Right ventricle myocardium inferior (tissue), 1 donor: Measurements from ENCODE around the gene ANKRD40. TPM values are rescaled to one million over a fixed set of nuclear protein-coding genes. Genes with fewer than 3 reads are reported as not detected.
"Not testable (repeated sequence)": the region's sequence is repeated elsewhere in the genome, so short reads cannot be mapped to it uniquely, and the experiment has no call there.

Source experiments
- ATAC-seq: fragments of 200-7000 bp; cut with Tn5 transposase; one replicate; pipeline ENCODE4 v1.9.1; 2020; ENCODE audit warnings: mild to moderate bottlenecking, moderate library complexity
- DNase-seq: peaks from one replicate; pipeline ENCODE4 v3.0.0; 2021; ENCODE audit errors: missing footprints
- intact Hi-C: fragments of 100-400 bp; cut with DNase I; formaldehyde crosslinking; loops from one replicate; pipeline ENCODE4 v1.11.0; 2022
- total RNA-seq: library from RNA; stranded (reverse); fragmentation: NEBNext Ultra II Directional; extraction: Animal tissue kit (Norgen Biotek cat#: 25700); gene quantifications from one replicate; pipeline ENCODE4 v1.2.1, GENCODE V29; 2021
- donor health status: DM: no; HTN: yes; CAD: no; lungs with severe emphysema.

The ANKRD40 gene
- total RNA-seq, 1 donor from 2014 or later: 60.9 TPM

GRCh38 chr17:50719144-50719923 lies 11.6 kb upstream of the ANKRD40 start, which contains the start of gene LUC7L3:
Gene LUC7L3, plus strand, starts transcription at chr17:50719603. Its CDS starts 130 bp downstream, at chr17:50719733.
- intact Hi-C loops: loop anchor here (10.0 kb wide), 1 partner anchor 435 kb away; the partner anchor contains the start of gene NME1
- ATAC-seq (peak; percentile 98), DNase-seq (peak; percentile 98)

GRCh38 chr17:50715471-50715870 lies 7.8 kb upstream of the ANKRD40 start:
- intact Hi-C loops: loop anchor here (10.0 kb wide), 1 partner anchor 439 kb away; the partner anchor contains the start of gene NME1
- ATAC-seq: no peak

GRCh38 chr17:50712641-50713040 lies 4.9 kb upstream of the ANKRD40 start:
- intact Hi-C loops: loop anchor here (10.0 kb wide), 1 partner anchor 442 kb away; the partner anchor contains the start of gene NME1
- no peak for ATAC-seq
- no peak for DNase-seq

More at GRCh38 chr17:50715471-50715870, 7.8 kb upstream of the ANKRD40 start:
- DNase-seq: no peak

GRCh38 chr17:50710650-50711049 lies 2.9 kb upstream of the ANKRD40 start:
- no peak for DNase-seq
- intact Hi-C loops: loop anchor here (10.0 kb wide), 1 partner anchor 444 kb away; the partner anchor contains the start of gene NME1
- no peak for ATAC-seq

GRCh38 chr17:50710025-50710424 lies 2.3 kb upstream of the ANKRD40 start:
- DNase-seq (no peak), ATAC-seq (no peak)
- intact Hi-C loops: loop anchor here (10.0 kb wide), 1 partner anchor 445 kb away; the partner anchor contains the start of gene NME1

GRCh38 chr17:50709053-50709452 lies 1.3 kb upstream of the ANKRD40 start:
- ATAC-seq, DNase-seq, intact Hi-C loops: not testable (repeated sequence)

GRCh38 chr17:50708050-50709000 lies 611 bp upstream of the ANKRD40 start:
- peak; percentile 15 for ATAC-seq

GRCh38 chr17:50703162-50703561 lies 4.6 kb downstream of the ANKRD40 start:
- DNase-seq (no peak), ATAC-seq (no peak)
- intact Hi-C loops: no loop called here

More at GRCh38 chr17:50708050-50709000, 611 bp upstream of the ANKRD40 start:
- intact Hi-C loops: no loop called here
- no peak for DNase-seq

GRCh38 chr17:50699410-50699809 lies 8.3 kb downstream of the ANKRD40 start:
- intact Hi-C loops: no loop called here
- DNase-seq (no peak), ATAC-seq (no peak)

- no peak for ATAC-seq
- intact Hi-C loops: no loop called here
These were observed 9.9 kb downstream of the ANKRD40 start for GRCh38 chr17:50697663-50698272.

GRCh38 chr17:50697062-50697461 lies 10.7 kb downstream of the ANKRD40 start:
- DNase-seq: peak; percentile 28
- intact Hi-C loops: no loop called here
- ATAC-seq: no peak

More at GRCh38 chr17:50697663-50698272, 9.9 kb downstream of the ANKRD40 start:
- no peak for DNase-seq

- ATAC-seq: no peak
- DNase-seq: no peak
- intact Hi-C loops: no loop called here
These were observed 11.3 kb downstream of the ANKRD40 start for GRCh38 chr17:50696365-50696879.

GRCh38 chr17:50693036-50693682 lies 14.6 kb downstream of the ANKRD40 start:
- intact Hi-C loops: no loop called here
- no peak for ATAC-seq

GRCh38 chr17:50692448-50693035 lies 15.2 kb downstream of the ANKRD40 start:
- DNase-seq (no peak), ATAC-seq (no peak)
- intact Hi-C loops: no loop called here

More at GRCh38 chr17:50693036-50693682, 14.6 kb downstream of the ANKRD40 start:
- DNase-seq: peak; percentile 47

GRCh38 chr17:50691550-50692447 lies 15.9 kb downstream of the ANKRD40 start:
- intact Hi-C loops: no loop called here
- ATAC-seq: no peak
- no peak for DNase-seq

- intact Hi-C loops: no loop called here
- DNase-seq (no peak), ATAC-seq (no peak)
These were observed 16.7 kb downstream of the ANKRD40 start for GRCh38 chr17:50690887-50691549.
